GM23338 (cell line): ENCODE measurements around the gene TRPM3. TPM values are rescaled to one million over a fixed set of nuclear protein-coding genes. Genes with fewer than 3 reads are reported as not detected.

ENCODE experiments used
- ATAC-seq: fragments of 200-7000 bp; cut with Tn5 transposase; 3 replicates; pipeline ENCODE4 v1.9.1; 2020
- DNase-seq: peaks from one replicate; pipeline ENCODE4 v3.0.0-alpha.2; 2015; ENCODE audit warnings: low spot score
- H2AFZ ChIP-seq: fragments of 200-600 bp; sonication (generic); 2 replicates; pipeline ENCODE4 v1.8.0; 2016; ENCODE audit warnings: antibody characterized with exemption, mild to moderate bottlenecking, moderate library complexity
- H3F3A ChIP-seq: fragments of 200-600 bp; sonication (generic); replicated peaks from 2 replicates; pipeline ENCODE4 v1.8.0; 2017; ENCODE audit warnings: antibody characterized with exemption, mixed run types, low read depth
- H3K27ac ChIP-seq: fragments of 200-600 bp; sonication (generic); 2 replicates; pipeline ENCODE4 v1.6.1; 2016; ENCODE audit warnings: low read depth
- H3K27me3 ChIP-seq: fragments of 200-600 bp; sonication (generic); 2 replicates; pipeline ENCODE4 v1.8.0; 2016; ENCODE audit warnings: mild to moderate bottlenecking, mixed run types, moderate library complexity; ENCODE audit not compliant: insufficient read depth
- H3K36me3 ChIP-seq: fragments of 200-600 bp; sonication (generic); 2 replicates; pipeline ENCODE4 v1.8.0; 2016; ENCODE audit warnings: mild to moderate bottlenecking; ENCODE audit not compliant: insufficient read depth
- H3K4me1 ChIP-seq: fragments of 200-600 bp; sonication (generic); 2 replicates; pipeline ENCODE4 v1.8.0; 2016; ENCODE audit warnings: mild to moderate bottlenecking, moderate library complexity; ENCODE audit not compliant: insufficient read depth
- H3K4me2 ChIP-seq: fragments of 200-600 bp; sonication (generic); 2 replicates; pipeline ENCODE4 v1.7.1; 2017; ENCODE audit warnings: mixed run types
- H3K4me3 ChIP-seq: fragments of 200-600 bp; sonication (generic); 2 replicates; pipeline ENCODE4 v1.6.1; 2016; ENCODE audit warnings: mixed run types
- H3K79me2 ChIP-seq: fragments of 200-600 bp; sonication (generic); replicated peaks from 2 replicates; pipeline ENCODE4 v1.8.0; 2017; ENCODE audit warnings: mild to moderate bottlenecking; ENCODE audit not compliant: insufficient read depth
- H3K9me2 ChIP-seq: fragments of 200-600 bp; sonication (generic); 2 replicates; pipeline ENCODE4 v1.8.0; 2017; ENCODE audit not compliant: insufficient read depth
- H4K20me1 ChIP-seq: fragments of 200-600 bp; sonication (generic); replicated peaks from 2 replicates; pipeline ENCODE4 v1.8.0; 2017; ENCODE audit warnings: mild to moderate bottlenecking; ENCODE audit not compliant: insufficient read depth
- H3K27ac Mint-ChIP-seq: 2 replicates; pipeline ENCODE4 v1.8.0; 2020; ENCODE audit warnings: inconsistent platforms, mild to moderate bottlenecking, moderate library complexity, mixed read lengths
- H3K27me3 Mint-ChIP-seq: 3 replicates; pipeline ENCODE4 v1.8.0; 2022; ENCODE audit warnings: low read depth, mild to moderate bottlenecking, moderate library complexity, mixed read lengths, inconsistent platforms; ENCODE audit not compliant: insufficient read depth, poor library complexity
- H3K36me3 Mint-ChIP-seq: 3 replicates; pipeline ENCODE4 v1.8.0; 2021; ENCODE audit warnings: low read depth, mild to moderate bottlenecking, inconsistent platforms, moderate library complexity, mixed read lengths
- H3K4me1 Mint-ChIP-seq: 3 replicates; pipeline ENCODE4 v1.8.0; 2020; ENCODE audit warnings: mild to moderate bottlenecking, inconsistent platforms, mixed read lengths
- H3K4me3 Mint-ChIP-seq: 3 replicates; pipeline ENCODE4 v1.8.0; 2021; ENCODE audit warnings: moderate library complexity, mild to moderate bottlenecking, inconsistent platforms, mixed read lengths
- H3K9me3 Mint-ChIP-seq: 3 replicates; pipeline ENCODE4 v1.8.0; 2020; ENCODE audit warnings: moderate library complexity, mild to moderate bottlenecking, inconsistent platforms, mixed read lengths
- CTCF ChIP-seq, 2 experiments: fragments of 200-600 bp in 1 of 2; sonication (generic) in 1 of 2; conservative IDR thresholded peaks; 2 replicates each; pipeline versions ENCODE4 v1.5.1 to v1.6.1; 2016 to 2017; ENCODE audit warnings: antibody characterized with exemption in 2 of 2, low read depth in 2 of 2, mild to moderate bottlenecking in 2 of 2, moderate library complexity in 1 of 2
- EZH2 ChIP-seq: fragments of 200-600 bp; sonication (generic); IDR thresholded peaks from one replicate; pipeline ENCODE4 v1.8.0; 2017; ENCODE audit warnings: antibody characterized with exemption, mild to moderate bottlenecking, low read depth; ENCODE audit not compliant: unreplicated experiment
- EZH2phosphoT487 ChIP-seq: fragments of 200-600 bp; sonication (generic); IDR thresholded peaks from one replicate; pipeline ENCODE4 v1.8.1; 2018; ENCODE audit warnings: antibody characterized with exemption; ENCODE audit not compliant: unreplicated experiment
- NANOG ChIP-seq: IDR thresholded peaks from 2 replicates; pipeline ENCODE4 v1.6.1; 2016; ENCODE audit warnings: antibody characterized with exemption, borderline replicate concordance
- POLR2AphosphoS5 ChIP-seq: IDR thresholded peaks from 2 replicates; pipeline ENCODE4 v1.6.1; 2016; ENCODE audit warnings: antibody characterized with exemption, low read depth
- STAT1 ChIP-seq: IDR thresholded peaks from one replicate; pipeline ENCODE4 v1.6.1; 2016; ENCODE audit warnings: antibody characterized with exemption; ENCODE audit not compliant: unreplicated experiment
- ZNF114 ChIP-seq: fragments of 250-450 bp; sonication (Bioruptor Pico); IDR thresholded peaks from 2 replicates; pipeline ENCODE4 v1.5.0; 2020; ENCODE audit warnings: mild to moderate bottlenecking, moderate library complexity
- ZNF462 ChIP-seq: fragments of 250-450 bp; sonication (Bioruptor Pico); IDR thresholded peaks from 2 replicates; pipeline ENCODE4 v1.5.0; 2020; ENCODE audit warnings: mild to moderate bottlenecking, moderate library complexity
- polyA plus RNA-seq: library from polyadenylated mRNA; unstranded; fragments of >200 nt; fragmentation: Nextera tagmentation; extraction: Ambion mirVana; gene quantifications from 2 replicates; pipeline ENCODE4 v1.2.1, GENCODE V29; 2016
- total RNA-seq: library from RNA; depleted of rRNA; stranded (reverse); fragments of >200 nt; shearing (Covaris generic); gene quantifications from 2 replicates; pipeline ENCODE4 v1.2.3, GENCODE V29; 2014

TRPM3 gene
- total and polyA plus RNA-seq, 2 experiments from 2014 or later = 2.8 to 8.2 TPM

- Mint-ChIP-seq H3K27me3 (peaks cover 8% of the 10 kb centered on the region), H3K4me1 (peaks cover 11% of the 10 kb centered on the region), H3K9me3 (no peaks in the 10 kb centered on the region), H3K27ac (no peak overlapping the region), H3K4me3 (no peak overlapping the region), H3K36me3 (no peaks in the 10 kb centered on the region)
- H3F3A ChIP-seq = no peaks in the 10 kb centered on the region
- H4K20me1 ChIP-seq = no peaks in the 10 kb centered on the region
- ATAC-seq = peak; percentile 94
- peak overlapping the region; percentile 6; the same call in 1 of the 2 replicates for H2AFZ ChIP-seq
- no peaks in the 10 kb centered on the region for H3K79me2 ChIP-seq
- TF ChIP-seq ZNF462 (CRISPR knock-in tag) (0 out of 2 replicates have a peak, but pooled peaks have one; percentile 23), ZNF114 (CRISPR knock-in tag) (no peak)
- H3K36me3 ChIP-seq = no peaks in the 10 kb centered on the region
- DNase-seq = peak; percentile 37
- no peak overlapping the region for H3K4me2 ChIP-seq
- H3K4me3 ChIP-seq = no peak overlapping the region
- H3K9me2 ChIP-seq = no peaks in the 10 kb centered on the region; the same call in 1 of the 2 replicates
- H3K27me3 ChIP-seq = no peaks in the 10 kb centered on the region
- H3K27ac ChIP-seq = no peak overlapping the region
- 0 out of 2 replicates have a peak, but pooled peaks cover 4% of the 10 kb centered on the region for H3K4me1 ChIP-seq
Observed at GRCh38 chr9:70574151-70574837, 547.1 kb downstream of the TRPM3 start.

GRCh38 chr9:70573308-70573707, 548.1 kb downstream of the TRPM3 start:
- no peaks in the 10 kb centered on the region for H3K27me3 ChIP-seq
- H3K9me3 Mint-ChIP-seq = no peaks in the 10 kb centered on the region
- H3K4me3 Mint-ChIP-seq = no peak overlapping the region
- no peaks in the 10 kb centered on the region for H3K36me3 ChIP-seq
- H3K27ac Mint-ChIP-seq = no peak overlapping the region
- peaks cover 11% of the 10 kb centered on the region for H3K4me1 Mint-ChIP-seq
- H3K79me2 ChIP-seq = no peaks in the 10 kb centered on the region
- H3K9me2 ChIP-seq = no peaks in the 10 kb centered on the region; the same call in 1 of the 2 replicates
- H3F3A ChIP-seq = no peaks in the 10 kb centered on the region
- DNase-seq (no peak), ATAC-seq (no peak)
- no peaks in the 10 kb centered on the region for H3K36me3 Mint-ChIP-seq
- no peak overlapping the region for H3K27ac ChIP-seq
- no peak overlapping the region for H2AFZ ChIP-seq
- 0 out of 2 replicates have a peak, but pooled peaks cover 4% of the 10 kb centered on the region for H3K4me1 ChIP-seq
- H4K20me1 ChIP-seq = no peaks in the 10 kb centered on the region
- H3K4me2 ChIP-seq = no peak overlapping the region
- peaks cover 5% of the 10 kb centered on the region for H3K27me3 Mint-ChIP-seq
- H3K4me3 ChIP-seq = no peak overlapping the region
- TF ChIP-seq CTCF (conservative IDR thresholded peaks at IDR 0.05; ENCODE audit: low read depth in 2 of 2) = no peak
- no peak for TF ChIP-seq EZH2phosphoT487
- TF ChIP-seq POLR2AphosphoS5 = no peak
- TF ChIP-seq EZH2 = no peak
- no peak for TF ChIP-seq NANOG
- no peak for TF ChIP-seq STAT1
